ENCODE data around the gene SEZ6L2.
"Not testable (repeated sequence)": the region's sequence is repeated elsewhere in the genome, so short reads cannot be mapped to it uniquely, and the experiment has no call there.

The SEZ6L2 gene

DNA sequence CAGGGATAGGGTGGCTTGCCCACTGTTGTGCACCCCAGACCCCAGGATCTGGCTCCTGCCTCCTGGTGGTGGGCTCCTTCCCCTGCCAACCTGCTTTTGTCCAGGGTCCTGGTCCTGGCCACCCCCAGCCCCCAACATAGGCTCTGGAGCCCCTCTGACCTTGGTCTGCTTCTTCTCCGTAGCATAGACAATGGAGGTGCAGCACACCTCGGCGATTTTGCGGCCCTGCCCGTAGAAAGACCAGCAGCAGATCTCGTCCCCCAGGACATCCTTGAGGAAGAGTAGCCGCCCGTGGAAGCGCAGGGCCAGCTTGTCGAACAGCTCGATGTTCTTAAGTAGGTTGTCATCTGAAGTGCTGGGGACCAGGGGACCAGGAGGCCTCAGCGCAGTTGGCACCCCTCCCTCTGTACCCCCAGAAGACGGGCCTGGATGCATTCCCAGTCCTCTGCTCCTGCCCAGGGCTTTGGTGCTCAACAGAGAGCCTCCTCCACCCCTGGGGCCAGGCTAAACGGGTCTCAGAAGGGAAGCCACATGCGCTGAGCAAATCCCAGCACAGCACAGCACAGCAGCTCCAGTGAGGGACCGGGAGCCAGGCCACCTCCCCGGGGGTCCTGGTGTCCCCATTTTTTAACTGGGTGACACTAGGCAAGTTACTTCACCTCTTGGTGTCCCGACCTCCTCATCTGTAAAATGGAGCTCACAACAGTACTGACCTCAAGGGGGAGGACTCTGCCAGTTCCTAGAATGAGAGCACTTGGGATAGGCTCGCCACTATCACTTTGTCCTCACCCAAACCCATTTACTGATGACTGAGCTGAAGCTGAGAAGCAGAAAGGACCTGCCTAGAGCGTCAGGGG, 11.7 kb upstream of the SEZ6L2 start:
- DNase-seq (ENCODE audit: low read depth in 2 of 2, low spot score in 1 of 2): no peak

DNA sequence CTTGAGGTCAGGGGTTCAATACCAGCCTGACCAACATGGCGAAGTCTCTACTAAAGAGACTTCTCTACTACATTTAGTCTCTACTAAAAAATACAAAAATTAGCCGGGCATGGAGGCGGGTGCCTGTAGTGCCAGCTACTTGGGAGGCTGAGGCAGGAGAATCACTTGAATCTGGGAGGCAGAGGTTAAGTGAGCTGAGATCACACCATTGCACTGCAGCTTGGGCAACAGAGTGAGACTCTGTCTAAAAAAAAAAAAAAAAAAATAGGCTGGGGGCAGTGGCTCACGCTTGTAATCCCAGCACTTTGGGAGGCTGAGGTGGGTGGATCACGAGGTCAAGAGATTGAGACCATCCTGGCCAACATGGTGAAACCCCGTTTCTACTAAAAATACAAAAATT, 10.5 kb upstream of the SEZ6L2 start:
- not testable (repeated sequence) for DNase-seq (ENCODE audit: low read depth in 2 of 2, low spot score in 1 of 2)

- DNase-seq (ENCODE audit: low read depth in 2 of 2, low spot score in 1 of 2): no peak
Observed at GRCh38 chr16:29909391-29909790, 10.0 kb upstream of the SEZ6L2 start.

DNA sequence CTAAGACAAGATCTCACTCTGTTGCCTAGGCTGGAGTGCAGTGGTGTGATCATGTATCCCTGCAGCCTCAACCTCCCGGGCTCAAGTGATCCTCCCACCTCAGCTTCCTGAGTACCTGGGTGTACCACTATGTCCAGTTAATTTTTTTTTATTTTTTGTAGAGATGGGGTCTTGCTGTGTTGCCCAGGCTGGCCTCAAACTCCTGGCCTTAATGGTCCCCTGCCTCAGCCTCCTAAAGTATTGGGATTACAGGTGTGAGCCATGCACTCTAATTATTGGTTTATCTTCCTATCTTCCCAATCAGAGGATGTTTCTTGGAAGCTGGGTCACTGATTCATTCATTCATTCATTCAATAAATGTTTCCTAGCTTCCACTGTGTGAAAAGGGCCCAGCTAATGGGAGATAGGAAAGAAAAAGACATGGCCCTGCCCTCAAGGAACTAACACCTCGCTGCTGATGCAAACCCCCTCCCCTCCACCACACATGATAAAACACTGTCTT, 9.4 kb upstream of the SEZ6L2 start:
- no peak for DNase-seq (ENCODE audit: low read depth in 2 of 2, low spot score in 1 of 2)

GRCh38 chr16:29907973-29908372, 8.6 kb upstream of the SEZ6L2 start:
- no peak for DNase-seq (ENCODE audit: low read depth in 2 of 2, low spot score in 1 of 2)

GRCh38 chr16:29906520-29907244, 7.3 kb upstream of the SEZ6L2 start:
- no peak for DNase-seq (ENCODE audit: low read depth in 2 of 2, low spot score in 1 of 2)

- no peak for DNase-seq (ENCODE audit: low read depth in 2 of 2, low spot score in 1 of 2)
Observed at GRCh38 chr16:29905668-29906067, 6.3 kb upstream of the SEZ6L2 start.

DNA sequence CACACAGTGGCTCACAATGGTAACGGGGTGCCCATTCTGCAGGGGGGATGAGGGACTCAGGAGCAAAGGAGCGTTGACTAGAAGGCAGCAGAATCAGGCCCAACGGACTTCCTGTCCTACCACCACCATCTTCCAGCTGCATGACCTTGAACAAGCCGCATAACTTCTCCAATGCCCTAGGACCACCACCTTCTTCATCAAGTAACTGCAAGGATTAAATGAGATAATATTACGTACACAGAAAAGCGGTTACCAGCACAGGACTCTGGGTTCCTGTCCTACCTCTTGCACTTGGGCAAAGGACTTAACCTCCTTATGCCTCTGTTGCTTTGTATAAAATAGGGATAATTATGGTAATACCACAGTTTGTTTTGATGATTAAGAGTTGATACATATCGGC, 5.6 kb upstream of the SEZ6L2 start:
- no peak for DNase-seq (ENCODE audit: low read depth in 2 of 2, low spot score in 1 of 2)

DNA sequence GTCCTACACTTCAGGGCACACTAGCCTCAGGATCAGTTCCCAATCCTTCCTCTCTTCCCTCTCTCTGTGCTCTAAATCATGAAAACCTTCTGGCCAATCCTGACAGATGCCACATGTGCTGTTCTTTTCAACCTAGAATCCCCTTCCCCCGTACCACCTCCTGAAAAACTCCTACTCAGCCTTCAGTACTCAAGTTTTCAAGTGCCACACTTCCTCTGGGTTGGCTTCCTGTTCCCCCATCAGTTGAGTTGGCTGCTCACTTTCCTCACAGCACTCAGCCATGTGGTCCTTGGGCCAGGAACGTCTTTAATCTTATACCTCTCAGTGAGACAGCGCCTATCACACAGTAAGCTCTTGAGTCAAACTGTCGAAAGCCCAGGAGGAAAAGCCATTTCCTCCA, 4.2 kb upstream of the SEZ6L2 start:
- no peak for DNase-seq (ENCODE audit: low read depth in 2 of 2, low spot score in 1 of 2)

DNA sequence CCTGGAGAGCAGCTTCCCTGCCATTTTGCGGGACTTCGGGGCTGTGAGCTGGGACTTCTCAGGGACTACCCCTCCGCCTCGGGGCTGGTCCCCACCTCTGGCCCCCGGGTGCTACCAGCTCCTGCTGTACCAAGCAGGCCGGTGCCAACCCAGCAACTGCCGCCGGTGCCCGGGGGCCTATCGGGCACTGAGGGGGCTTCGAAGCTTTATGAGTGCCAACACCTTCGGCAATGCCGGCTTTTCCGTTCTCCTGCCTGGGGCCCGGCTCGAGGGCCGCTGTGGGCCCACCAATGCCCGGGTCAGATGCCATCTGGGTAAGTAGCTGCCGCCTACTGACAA, 2.2 kb upstream of the SEZ6L2 start:
- no peak for DNase-seq (ENCODE audit: low read depth in 2 of 2, low spot score in 1 of 2)

DNA sequence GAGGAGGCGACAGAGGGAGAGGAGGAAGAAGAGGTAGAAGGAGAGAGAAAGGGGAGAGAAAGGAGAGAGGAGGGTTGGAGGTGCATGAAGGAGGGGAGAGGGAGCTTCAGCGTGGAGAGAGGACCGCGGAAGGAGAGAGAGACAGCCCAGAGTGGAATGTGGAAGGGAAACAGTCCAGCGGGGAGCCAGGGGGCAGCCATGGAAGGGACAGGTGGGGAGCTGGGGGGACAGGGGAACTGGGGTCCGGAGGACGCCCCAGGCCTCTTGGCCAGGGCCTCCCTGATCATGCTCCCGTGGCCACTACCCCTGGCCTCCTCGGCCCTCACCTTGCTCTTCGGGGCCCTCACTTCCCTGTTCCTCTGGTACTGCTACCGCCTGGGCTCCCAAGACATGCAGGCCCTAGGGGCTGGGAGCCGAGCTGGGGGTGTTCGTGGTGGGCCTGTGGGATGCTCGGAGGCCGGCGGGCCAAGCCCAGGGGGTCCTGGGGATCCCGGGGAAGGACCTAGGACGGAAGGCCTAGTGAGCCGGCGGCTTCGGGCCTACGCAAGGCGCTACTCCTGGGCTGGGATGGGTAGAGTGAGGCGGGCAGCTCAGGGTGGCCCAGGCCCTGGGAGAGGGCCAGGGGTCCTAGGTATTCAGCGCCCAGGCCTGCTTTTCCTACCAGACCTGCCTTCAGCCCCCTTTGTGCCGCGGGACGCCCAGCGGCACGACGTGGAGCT, 1.7 kb upstream of the SEZ6L2 start:
- no peak for DNase-seq (ENCODE audit: low read depth in 2 of 2, low spot score in 1 of 2)

DNA sequence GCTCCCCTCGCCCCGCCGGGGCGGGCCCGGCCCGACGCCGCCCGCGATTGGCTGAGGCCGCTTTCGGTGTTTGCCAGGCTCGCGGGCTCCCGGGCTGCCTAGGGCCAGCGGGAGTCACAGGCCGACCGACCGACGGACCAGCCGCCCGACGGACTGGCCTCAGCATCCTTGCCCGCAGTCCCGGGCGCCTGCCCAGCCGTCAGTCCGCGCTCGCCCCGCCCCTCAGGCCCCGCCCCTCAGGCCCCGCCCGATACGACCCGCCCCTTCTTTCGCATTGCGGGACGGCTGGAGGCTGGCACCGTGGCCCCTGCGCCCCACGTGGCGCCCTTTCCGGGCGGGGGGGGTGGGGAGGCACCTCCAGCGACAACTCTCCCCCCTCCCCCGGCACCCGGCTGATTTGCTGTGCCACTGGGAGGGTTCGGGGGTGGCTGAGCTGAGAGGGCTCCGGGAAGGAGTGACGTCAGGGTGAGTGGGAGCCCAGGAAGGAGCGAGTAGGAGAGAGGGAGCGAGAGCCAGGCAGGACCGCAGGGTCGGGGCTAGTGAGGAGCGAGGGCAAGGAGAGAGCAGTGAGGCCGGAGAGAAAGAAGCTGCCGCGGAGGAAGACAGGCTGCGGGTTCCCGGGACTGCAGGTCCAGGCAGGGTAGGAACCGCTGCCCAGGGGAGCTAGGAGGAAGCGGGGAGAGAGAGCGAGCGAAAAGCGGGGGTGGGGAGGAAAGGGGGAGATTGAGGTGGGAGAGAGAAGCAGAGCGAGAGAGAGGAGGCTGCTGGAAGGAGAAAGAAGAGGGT, 945 bp upstream of the SEZ6L2 start, which contains the start of gene ASPHD1:
Gene ASPHD1, plus strand, starts transcription at position 387 of the 786 bp plus-strand sequence. CDS start 484 bp downstream, outside the sequence.
- peak; percentile 15 to 34 for DNase-seq (ENCODE audit: low read depth in 2 of 2, low spot score in 1 of 2)

DNA sequence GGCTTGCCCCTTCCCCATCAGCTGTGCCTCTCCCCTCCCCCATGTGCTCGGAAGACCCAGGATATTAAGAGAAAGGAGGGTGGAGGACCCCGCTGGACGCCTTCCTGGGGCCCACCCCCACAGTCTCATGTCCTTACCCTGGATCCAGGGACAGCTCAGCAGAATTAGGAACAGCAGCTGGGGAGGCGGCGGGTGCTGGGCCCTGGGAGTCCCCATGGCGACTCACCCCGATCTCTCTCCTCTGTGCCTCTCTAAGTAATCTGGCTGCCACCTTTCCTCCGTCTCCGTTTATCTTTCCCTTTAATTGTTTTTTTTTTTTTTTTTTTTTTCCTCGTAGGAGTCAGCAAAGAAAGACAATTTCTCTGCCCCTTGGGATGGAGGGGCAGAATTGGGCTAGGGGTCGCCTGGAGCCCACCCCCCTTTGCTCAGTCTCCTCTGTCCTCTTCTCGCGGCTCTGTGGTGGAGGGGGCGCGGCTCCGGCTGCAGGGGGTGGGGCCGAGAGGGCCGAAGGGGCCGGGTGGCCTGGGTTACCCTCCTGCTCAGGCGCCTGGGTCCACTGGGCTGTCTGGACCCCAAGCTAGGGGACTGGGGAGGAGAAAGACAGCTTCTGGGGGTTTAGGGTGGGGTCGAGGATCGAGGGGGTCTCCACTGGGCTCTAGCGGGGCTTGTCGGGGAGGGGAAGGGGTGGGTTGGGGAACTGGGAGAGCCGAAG, 390 bp downstream of the SEZ6L2 start:
- no peak for DNase-seq (ENCODE audit: low read depth in 2 of 2, low spot score in 1 of 2)

GRCh38 chr16:29898135-29898803, 1.1 kb downstream of the SEZ6L2 start:
- DNase-seq (ENCODE audit: low read depth in 2 of 2, low spot score in 1 of 2): no peak

- no peak for DNase-seq (ENCODE audit: low read depth in 2 of 2, low spot score in 1 of 2)
Observed at GRCh38 chr16:29897333-29897732, 2.0 kb downstream of the SEZ6L2 start.

DNA sequence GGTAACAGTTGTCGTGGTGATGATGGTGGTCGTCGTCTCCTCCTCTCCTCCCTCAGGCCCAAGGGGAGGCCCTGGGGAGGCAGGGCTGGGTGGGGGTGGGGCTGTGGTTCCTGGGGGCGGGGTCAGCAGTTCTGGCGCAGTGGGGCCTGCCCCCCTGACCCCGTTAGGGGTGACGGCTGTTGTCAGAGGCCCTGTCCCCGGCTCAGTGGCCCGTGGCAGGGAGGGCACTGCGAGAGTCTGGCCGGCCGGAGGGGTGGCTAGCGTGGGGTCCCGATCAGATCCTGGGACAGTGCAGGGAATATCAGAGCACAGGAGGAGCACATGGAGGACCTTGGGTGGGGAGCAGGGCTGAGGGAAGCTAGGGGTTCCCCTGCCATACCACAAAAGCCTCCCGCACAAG, 2.5 kb downstream of the SEZ6L2 start:
- DNase-seq (ENCODE audit: low read depth in 2 of 2, low spot score in 1 of 2): no peak

DNA sequence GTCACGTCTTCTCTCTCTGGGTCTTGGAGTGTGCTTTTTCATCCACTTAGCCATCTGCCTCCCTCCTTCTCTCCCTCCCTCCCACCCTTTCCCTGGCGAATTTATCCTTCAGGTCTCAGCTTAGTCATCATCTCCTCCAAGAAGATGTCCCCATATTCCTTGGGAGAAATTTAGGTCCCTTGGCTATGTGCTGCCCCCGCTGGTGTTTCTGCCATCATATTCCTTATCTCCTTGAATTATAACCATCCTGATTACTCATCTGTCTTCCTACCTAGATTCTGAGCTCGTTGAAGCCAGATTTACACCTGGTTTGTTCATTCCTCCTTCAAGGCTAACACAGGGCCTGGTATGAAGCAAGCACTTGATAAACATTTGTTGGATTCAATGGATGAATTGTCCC, 5.0 kb downstream of the SEZ6L2 start:
- no peak for DNase-seq (ENCODE audit: low read depth in 2 of 2, low spot score in 1 of 2)

- no peak for DNase-seq (ENCODE audit: low read depth in 2 of 2, low spot score in 1 of 2)
Observed at GRCh38 chr16:29893553-29893952, 5.8 kb downstream of the SEZ6L2 start.

DNA sequence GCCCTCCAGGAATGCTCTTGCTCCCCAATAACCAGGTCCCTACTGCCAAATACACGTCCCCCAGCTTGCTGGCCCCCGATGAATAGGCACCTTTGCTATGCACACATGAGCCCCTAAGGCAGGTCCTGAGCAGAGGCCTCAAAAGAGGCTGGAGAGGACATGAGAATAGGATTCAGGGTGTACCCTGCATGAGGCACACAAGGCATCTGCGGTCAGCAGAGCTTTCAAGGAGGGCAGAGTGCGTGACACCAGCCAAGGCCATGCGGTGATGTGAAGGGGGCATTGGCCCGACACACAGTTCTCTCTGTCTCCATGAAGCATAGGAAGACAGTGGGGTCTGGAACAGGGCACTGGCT, 6.9 kb downstream of the SEZ6L2 start:
- DNase-seq (ENCODE audit: low read depth in 2 of 2, low spot score in 1 of 2): no peak
